ENCODE results near the gene CELF2. TPM values are rescaled to one million over a fixed set of nuclear protein-coding genes. Genes with fewer than 3 reads are reported as not detected.

CELF2 gene
- total RNA-seq, 3 donors from 2014 or later (not counting 1 experiment from before 2014, with no cell fraction given): 282 to 298 (median 295) TPM

DNA sequence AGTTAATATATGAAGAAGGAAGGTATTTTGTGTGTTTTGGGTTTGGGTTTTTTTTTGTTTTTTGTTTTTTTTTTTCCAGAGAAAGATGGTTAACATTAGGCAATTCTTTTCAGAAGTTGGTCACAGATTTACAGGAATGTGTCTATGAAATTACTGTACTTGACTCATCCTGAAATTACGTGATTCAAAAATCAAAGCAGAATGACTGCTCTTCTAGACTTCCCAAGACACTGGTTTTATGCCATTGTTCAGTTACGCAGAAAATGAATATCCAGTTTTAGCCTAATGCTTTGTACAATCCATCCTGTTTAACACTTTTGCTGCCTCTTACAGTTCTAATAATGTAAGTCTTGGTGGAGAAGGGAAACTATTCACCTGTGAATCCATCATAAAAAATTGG is 39.7 kb upstream of the CELF2 start:
- H3K9me3 ChIP-seq (ENCODE audit: control insufficient read depth, insufficient read depth, low read length): no peaks in the 10 kb centered on the region
- no peaks in the 10 kb centered on the region for H3K36me3 ChIP-seq (ENCODE audit: control insufficient read depth, insufficient read depth, low read length)
- peaks cover 26 to 48% of the 10 kb centered on the region in 2 donors for H3K27me3 Mint-ChIP-seq (ENCODE audit: low read depth in 2 of 2)
- H3K27ac ChIP-seq (ENCODE audit: low read length): no peak overlapping the region
- ATAC-seq (no peak), DNase-seq (no peak)
- H3K9me3 Mint-ChIP-seq: no peaks in the 10 kb centered on the region
- H3K36me3 Mint-ChIP-seq: no peaks in the 10 kb centered on the region
- no peak overlapping the region for H3K4me3 Mint-ChIP-seq
- no peaks in the 10 kb centered on the region for H3K27me3 ChIP-seq (ENCODE audit: control insufficient read depth, insufficient read depth, low read length)
- no peak for TF ChIP-seq CTCF (IDR thresholded peaks at IDR 0.05)
- 94% methylated on average over 2 of the region's 2 CpGs for WGBS (ENCODE audit: insufficient coverage)
- intact Hi-C loops (cut with micrococcal nuclease): no loop called here
- no peak overlapping the region for H3K4me3 ChIP-seq (ENCODE audit: low read length)
- no peaks in the 10 kb centered on the region for H3K4me1 ChIP-seq (ENCODE audit: control insufficient read depth, insufficient read depth, low read length)
- no peak overlapping the region for H3K27ac Mint-ChIP-seq
- H3K4me1 Mint-ChIP-seq: no peaks in the 10 kb centered on the region

GRCh38 chr10:10985361-10985760 is 32.3 kb upstream of the CELF2 start:
- Mint-ChIP-seq H3K27me3 (ENCODE audit: low read depth in 2 of 2) (peaks cover 0 to 13% of the 10 kb centered on the region in 2 donors), H3K4me3 (no peak overlapping the region), H3K27ac (no peak overlapping the region), H3K4me1 (no peaks in the 10 kb centered on the region), H3K36me3 (no peaks in the 10 kb centered on the region), H3K9me3 (no peaks in the 10 kb centered on the region)
- Histone ChIP-seq H3K36me3 (ENCODE audit: control insufficient read depth, insufficient read depth, low read length) (no peaks in the 10 kb centered on the region), H3K4me1 (ENCODE audit: control insufficient read depth, insufficient read depth, low read length) (no peaks in the 10 kb centered on the region), H3K27ac (ENCODE audit: low read length) (no peak overlapping the region), H3K4me3 (ENCODE audit: low read length) (no peak overlapping the region), H3K27me3 (ENCODE audit: control insufficient read depth, insufficient read depth, low read length) (no peaks in the 10 kb centered on the region), H3K9me3 (ENCODE audit: control insufficient read depth, insufficient read depth, low read length) (no peaks in the 10 kb centered on the region)
- TF ChIP-seq CTCF (IDR thresholded peaks at IDR 0.05): no peak
- intact Hi-C loops (cut with micrococcal nuclease): no loop called here
- DNase-seq (no peak), ATAC-seq (no peak)
- 100% methylated on average over 1 of the region's 2 CpGs for WGBS (ENCODE audit: insufficient coverage)

DNA sequence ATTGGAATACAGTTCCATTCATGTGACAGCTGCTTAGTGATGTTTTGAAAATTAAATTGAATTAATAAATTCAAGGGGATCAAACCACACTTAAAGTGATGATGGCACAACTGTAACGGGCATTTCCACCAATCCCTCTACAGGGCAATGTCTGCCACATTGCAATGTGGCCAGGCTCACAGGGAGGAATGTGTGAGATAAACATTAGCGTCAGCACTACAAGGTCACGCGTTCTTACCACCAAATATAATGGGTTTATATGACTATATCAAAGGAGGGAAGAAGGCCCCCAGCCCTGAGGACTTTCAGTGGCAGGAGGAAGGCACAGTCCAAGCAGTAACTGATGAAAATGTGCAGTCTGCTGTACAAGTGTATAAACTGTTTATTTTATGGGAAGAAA is 31.1 kb upstream of the CELF2 start:
- no peaks in the 10 kb centered on the region for H3K36me3 Mint-ChIP-seq
- no peak overlapping the region for H3K4me3 Mint-ChIP-seq
- H3K4me1 Mint-ChIP-seq: no peaks in the 10 kb centered on the region
- no peaks in the 10 kb centered on the region for H3K4me1 ChIP-seq (ENCODE audit: control insufficient read depth, insufficient read depth, low read length)
- no peaks in the 10 kb centered on the region for H3K36me3 ChIP-seq (ENCODE audit: control insufficient read depth, insufficient read depth, low read length)
- intact Hi-C loops (cut with micrococcal nuclease): no loop called here
- TF ChIP-seq CTCF (IDR thresholded peaks at IDR 0.05): no peak
- 93% methylated on average over 4 of the region's 4 CpGs for WGBS (ENCODE audit: insufficient coverage)
- H3K9me3 Mint-ChIP-seq: no peaks in the 10 kb centered on the region
- no peaks in the 10 kb centered on the region for H3K9me3 ChIP-seq (ENCODE audit: control insufficient read depth, insufficient read depth, low read length)
- H3K27me3 ChIP-seq (ENCODE audit: control insufficient read depth, insufficient read depth, low read length): no peaks in the 10 kb centered on the region
- H3K27ac Mint-ChIP-seq: no peak overlapping the region
- no peak overlapping the region for H3K4me3 ChIP-seq (ENCODE audit: low read length)
- no peak overlapping the region for H3K27ac ChIP-seq (ENCODE audit: low read length)
- DNase-seq: no peak
- H3K27me3 Mint-ChIP-seq (ENCODE audit: low read depth in 2 of 2): peaks cover 0 to 12% of the 10 kb centered on the region in 2 donors
- no peak for ATAC-seq

- no peak for TF ChIP-seq CTCF (IDR thresholded peaks at IDR 0.05)
- Mint-ChIP-seq H3K9me3 (no peaks in the 10 kb centered on the region), H3K4me3 (no peak overlapping the region), H3K27me3 (ENCODE audit: low read depth in 2 of 2) (peaks cover 0 to 15% of the 10 kb centered on the region in 2 donors), H3K27ac (no peak overlapping the region), H3K4me1 (no peaks in the 10 kb centered on the region), H3K36me3 (no peaks in the 10 kb centered on the region)
- no peak overlapping the region for H3K4me3 ChIP-seq (ENCODE audit: low read length)
- H3K27me3 ChIP-seq (ENCODE audit: control insufficient read depth, insufficient read depth, low read length): no peaks in the 10 kb centered on the region
- H3K27ac ChIP-seq (ENCODE audit: low read length): no peak overlapping the region
- no peaks in the 10 kb centered on the region for H3K36me3 ChIP-seq (ENCODE audit: control insufficient read depth, insufficient read depth, low read length)
- intact Hi-C loops (cut with micrococcal nuclease): no loop called here
- WGBS (ENCODE audit: insufficient coverage): 100% methylated on average over 1 of the region's 6 CpGs
- DNase-seq: no peak
- H3K9me3 ChIP-seq (ENCODE audit: control insufficient read depth, insufficient read depth, low read length): no peaks in the 10 kb centered on the region
- ATAC-seq: no peak
- H3K4me1 ChIP-seq (ENCODE audit: control insufficient read depth, insufficient read depth, low read length): no peaks in the 10 kb centered on the region
Measured at GRCh38 chr10:10987111-10987510, 30.6 kb upstream of the CELF2 start.
